NT2/D1 (cell line): Measurements from ENCODE around the gene PLA2G4D.

Experiments
- DNase-seq: peaks from one replicate; pipeline ENCODE4 v3.0.0-alpha.2; 2011; ENCODE audit warnings: low read depth, low spot score
- H3K27me3 ChIP-seq: 2 replicates; pipeline ENCODE4 v1.6.0; 2011; ENCODE audit warnings: mild to moderate bottlenecking; ENCODE audit not compliant: insufficient read length, insufficient read depth
- H3K36me3 ChIP-seq: 2 replicates; pipeline ENCODE4 v1.6.1; 2011; ENCODE audit warnings: mild to moderate bottlenecking, low read length, mixed read lengths; ENCODE audit not compliant: insufficient read depth, insufficient read length
- H3K4me1 ChIP-seq: 2 replicates; pipeline ENCODE4 v1.5.1; 2011; ENCODE audit not compliant: insufficient read depth, insufficient read length
- H3K4me3 ChIP-seq: 2 replicates; pipeline ENCODE4 v1.5.1; 2011; ENCODE audit warnings: low read depth; ENCODE audit not compliant: insufficient read length
- H3K9ac ChIP-seq: 2 replicates; pipeline ENCODE4 v1.6.0; 2011; ENCODE audit warnings: low read depth; ENCODE audit not compliant: insufficient read length
- H3K9me3 ChIP-seq: 2 replicates; pipeline ENCODE4 v1.5.1; 2011; ENCODE audit warnings: mild to moderate bottlenecking, low read length; ENCODE audit not compliant: insufficient read depth
- SUZ12 ChIP-seq: IDR thresholded peaks from 2 replicates; pipeline ENCODE4 v1.6.1; 2011; ENCODE audit not compliant: insufficient read length, insufficient read depth; ENCODE audit errors: extremely low read depth
- YY1 ChIP-seq: IDR thresholded peaks from 2 replicates; pipeline ENCODE4 v1.6.1; 2011; ENCODE audit not compliant: insufficient read length, insufficient read depth
- ZNF274 ChIP-seq: IDR thresholded peaks from 2 replicates; pipeline ENCODE4 v1.6.1; 2011; ENCODE audit warnings: mild to moderate bottlenecking, low read depth, low read length

PLA2G4D gene

GRCh38 chr15:42133886-42134502 is 39.6 kb upstream of the PLA2G4D start:
- Histone ChIP-seq H3K27me3 (no peaks in the 10 kb centered on the region), H3K4me3 (no peak overlapping the region), H3K9me3 (peaks cover 9% of the 10 kb centered on the region; the same call in 1 of the 2 replicates), H3K36me3 (no peaks in the 10 kb centered on the region), H3K4me1 (peaks cover 3% of the 10 kb centered on the region), H3K9ac (no peak overlapping the region)
- peak; percentile 48 for DNase-seq
- TF ChIP-seq SUZ12: no peak

- Histone ChIP-seq H3K4me3 (no peak overlapping the region), H3K4me1 (peaks cover 3% of the 10 kb centered on the region), H3K9ac (no peak overlapping the region), H3K9me3 (peaks cover 3% of the 10 kb centered on the region; the same call in 1 of the 2 replicates), H3K36me3 (no peaks in the 10 kb centered on the region), H3K27me3 (no peaks in the 10 kb centered on the region)
- TF ChIP-seq YY1: no peak
- TF ChIP-seq SUZ12: no peak
- no peak for TF ChIP-seq ZNF274
- no peak for DNase-seq
Observed at GRCh38 chr15:42133356-42133755, 39.0 kb upstream of the PLA2G4D start.

GRCh38 chr15:42131826-42132806 is 37.8 kb upstream of the PLA2G4D start:
- TF ChIP-seq SUZ12: no peak
- TF ChIP-seq ZNF274: no peak
- no peak for TF ChIP-seq YY1
- peak overlapping the region; percentile 18 for H3K9ac ChIP-seq
- H3K4me3 ChIP-seq: no peak overlapping the region
- no peak for DNase-seq
- H3K36me3 ChIP-seq: no peaks in the 10 kb centered on the region
- no peaks in the 10 kb centered on the region for H3K9me3 ChIP-seq
- no peaks in the 10 kb centered on the region for H3K27me3 ChIP-seq
- H3K4me1 ChIP-seq: peaks cover 3% of the 10 kb centered on the region

GRCh38 chr15:42131006-42131405 is 36.6 kb upstream of the PLA2G4D start:
- DNase-seq: no peak
- Histone ChIP-seq H3K9me3 (no peaks in the 10 kb centered on the region), H3K36me3 (no peaks in the 10 kb centered on the region), H3K9ac (no peak overlapping the region), H3K27me3 (no peaks in the 10 kb centered on the region), H3K4me3 (no peak overlapping the region), H3K4me1 (peaks cover 3% of the 10 kb centered on the region)
- no peak for TF ChIP-seq SUZ12
- no peak for TF ChIP-seq ZNF274
- no peak for TF ChIP-seq YY1

GRCh38 chr15:42130246-42130986 is 36.1 kb upstream of the PLA2G4D start:
- TF ChIP-seq ZNF274 (no peak), YY1 (no peak), SUZ12 (no peak)
- H3K36me3 ChIP-seq: no peaks in the 10 kb centered on the region
- no peak overlapping the region for H3K4me3 ChIP-seq
- DNase-seq: no peak
- H3K9me3 ChIP-seq: no peaks in the 10 kb centered on the region
- no peak overlapping the region for H3K9ac ChIP-seq
- peaks cover 3% of the 10 kb centered on the region for H3K4me1 ChIP-seq
- H3K27me3 ChIP-seq: no peaks in the 10 kb centered on the region

GRCh38 chr15:42129364-42129763 is 35.0 kb upstream of the PLA2G4D start:
- no peak overlapping the region for H3K9ac ChIP-seq
- no peak overlapping the region for H3K4me3 ChIP-seq

GRCh38 chr15:42128476-42128875 is 34.1 kb upstream of the PLA2G4D start:
- DNase-seq: no peak
- no peak overlapping the region for H3K4me3 ChIP-seq
- no peaks in the 10 kb centered on the region for H3K27me3 ChIP-seq
- TF ChIP-seq YY1 (no peak), SUZ12 (no peak), ZNF274 (no peak)
- H3K9ac ChIP-seq: no peak overlapping the region
- peaks cover 3% of the 10 kb centered on the region for H3K4me1 ChIP-seq
- no peaks in the 10 kb centered on the region for H3K36me3 ChIP-seq
- H3K9me3 ChIP-seq: no peaks in the 10 kb centered on the region

More at GRCh38 chr15:42129364-42129763, 35.0 kb upstream of the PLA2G4D start:
- DNase-seq: no peak
- Histone ChIP-seq H3K27me3 (no peaks in the 10 kb centered on the region), H3K36me3 (no peaks in the 10 kb centered on the region), H3K9me3 (no peaks in the 10 kb centered on the region), H3K4me1 (peaks cover 3% of the 10 kb centered on the region)
- TF ChIP-seq SUZ12: no peak
- no peak for TF ChIP-seq ZNF274
- no peak for TF ChIP-seq YY1
